Eye (tissue), 1 donor: ENCODE measurements around the gene NASP.
"Not testable (repeated sequence)": the region's sequence is repeated elsewhere in the genome, so short reads cannot be mapped to it uniquely, and the experiment has no call there.

Experiments used
- DNase-seq: peaks from one replicate; pipeline ENCODE4 v3.0.0-alpha.2; 2015

Gene NASP

DNA sequence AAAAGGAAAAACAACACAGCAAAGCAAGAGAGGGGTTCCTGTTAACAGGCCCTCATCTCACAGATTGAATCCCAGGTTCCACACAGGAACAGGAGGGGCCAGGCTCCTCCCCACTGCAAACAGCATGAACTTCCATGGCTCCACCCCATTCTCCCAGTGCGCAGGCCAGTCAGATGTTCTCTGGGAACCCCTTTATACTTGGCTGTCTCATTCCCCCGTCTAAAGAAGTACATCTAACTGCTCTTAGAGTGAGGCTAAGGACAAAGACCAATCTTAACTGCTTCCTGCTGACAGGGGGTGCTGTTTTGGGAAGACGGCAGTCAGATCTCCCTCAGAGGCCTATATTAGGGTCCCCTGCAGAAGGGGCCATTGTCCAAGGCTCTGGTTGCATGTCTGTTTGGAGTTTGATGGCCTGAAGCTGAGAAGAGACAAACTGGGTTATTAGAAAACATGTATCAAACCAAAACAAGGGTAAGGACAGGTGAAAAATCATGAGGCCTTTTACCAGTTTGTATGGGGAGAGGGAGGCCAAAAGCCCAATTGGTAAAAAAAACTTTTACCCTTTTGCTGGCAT is 10.5 kb upstream of the NASP start:
- DNase-seq = no peak

DNA sequence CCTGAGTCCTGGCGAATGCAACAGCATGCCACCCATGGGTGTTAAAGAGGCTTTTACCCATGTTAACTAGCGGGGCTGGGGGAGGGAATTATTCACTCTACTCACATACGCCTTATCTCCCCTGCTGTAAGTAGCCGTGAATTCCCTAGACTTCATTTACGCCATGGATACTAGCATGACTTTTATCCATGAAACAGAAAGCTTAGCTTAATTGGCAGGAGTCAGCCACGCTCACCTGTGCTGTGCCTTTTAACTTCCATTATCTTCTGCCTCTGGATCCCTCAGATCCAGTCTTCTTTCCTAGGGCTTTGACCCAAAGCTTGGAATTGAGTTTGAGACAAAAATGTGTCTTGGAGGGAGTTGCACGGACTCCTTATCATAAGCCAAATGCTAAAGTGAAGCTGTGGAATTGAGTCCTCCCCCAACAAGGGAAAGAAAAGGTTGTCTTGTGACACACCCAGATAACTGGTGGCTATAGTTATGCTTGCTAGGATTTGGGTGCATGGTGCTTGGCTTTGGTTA is 9.7 kb upstream of the NASP start:
- DNase-seq = no peak

DNA sequence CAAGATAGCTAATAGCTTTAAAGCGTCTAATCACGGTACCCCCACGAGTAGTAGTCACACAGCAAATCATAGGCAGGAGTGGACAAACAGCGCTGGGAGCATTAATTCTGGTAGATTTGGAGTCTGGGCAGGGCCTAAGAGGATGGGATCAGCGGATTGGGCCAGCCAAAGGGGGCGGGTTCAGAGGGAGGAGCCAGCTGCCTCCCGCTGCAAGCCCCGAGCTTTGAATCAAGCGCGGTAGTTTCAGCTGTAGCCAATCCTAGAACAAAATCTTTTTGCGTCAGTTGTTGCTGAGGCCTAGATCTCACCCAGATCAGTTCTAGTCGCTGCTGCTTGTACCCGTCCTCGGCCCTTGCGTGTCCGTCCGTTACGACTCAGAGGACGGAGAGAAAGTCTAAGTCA is 576 bp upstream of the NASP start:
- DNase-seq = peak; percentile 99

DNA sequence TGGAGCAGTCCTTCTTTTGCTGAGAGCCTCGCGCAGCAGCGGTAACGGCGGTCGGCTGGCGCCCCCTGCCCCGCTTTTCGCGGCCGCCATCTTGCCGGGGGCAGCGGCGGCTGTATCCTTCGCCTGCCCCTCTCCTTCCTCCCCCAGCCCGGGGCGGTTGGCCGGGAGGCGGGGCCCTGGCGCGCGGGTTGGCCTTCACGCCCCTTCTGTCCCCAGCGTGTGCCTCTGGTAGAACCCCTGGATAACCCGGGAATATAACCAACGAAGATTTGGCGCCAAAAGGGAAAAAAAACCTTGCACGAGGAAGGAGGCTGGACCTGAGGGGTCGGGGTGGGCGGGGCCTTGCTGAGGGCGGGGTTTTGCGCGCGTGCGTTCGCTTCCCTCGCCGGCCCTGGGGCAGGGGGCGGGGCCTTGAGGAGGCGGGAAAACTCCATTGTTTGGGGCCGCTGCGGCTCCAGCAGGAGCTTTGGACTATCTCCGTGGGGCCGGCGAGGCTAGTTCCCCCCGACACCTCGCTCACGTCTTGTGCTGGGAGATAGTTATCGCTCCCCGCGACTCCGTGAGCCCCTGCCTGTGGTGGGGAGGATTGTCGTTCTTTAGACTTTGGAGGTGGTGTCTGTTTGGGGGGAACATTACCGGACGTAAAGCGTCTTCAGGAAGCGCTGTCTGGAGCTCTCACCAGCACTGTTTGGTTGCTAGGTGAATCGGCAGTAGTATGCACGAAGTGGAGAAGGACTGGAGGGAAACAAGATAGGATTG is 689 bp downstream of the NASP start:
- peak; percentile 98 for DNase-seq

DNA sequence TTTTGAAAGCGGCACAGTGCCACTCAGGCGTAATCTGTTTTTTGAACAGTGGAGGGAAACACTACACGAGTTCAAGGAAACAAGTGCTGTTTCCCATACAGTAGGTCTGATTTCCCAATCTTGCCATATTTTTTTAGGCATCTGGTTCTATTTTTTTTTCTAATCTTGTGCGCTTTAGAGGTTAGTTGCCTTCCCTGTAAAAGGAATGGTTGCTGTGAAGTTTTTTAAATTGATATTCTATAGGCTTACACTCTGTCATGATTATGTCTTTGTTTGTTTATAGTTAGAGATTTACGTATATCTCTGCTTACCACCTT is 1.2 kb downstream of the NASP start:
- no peak for DNase-seq

DNA sequence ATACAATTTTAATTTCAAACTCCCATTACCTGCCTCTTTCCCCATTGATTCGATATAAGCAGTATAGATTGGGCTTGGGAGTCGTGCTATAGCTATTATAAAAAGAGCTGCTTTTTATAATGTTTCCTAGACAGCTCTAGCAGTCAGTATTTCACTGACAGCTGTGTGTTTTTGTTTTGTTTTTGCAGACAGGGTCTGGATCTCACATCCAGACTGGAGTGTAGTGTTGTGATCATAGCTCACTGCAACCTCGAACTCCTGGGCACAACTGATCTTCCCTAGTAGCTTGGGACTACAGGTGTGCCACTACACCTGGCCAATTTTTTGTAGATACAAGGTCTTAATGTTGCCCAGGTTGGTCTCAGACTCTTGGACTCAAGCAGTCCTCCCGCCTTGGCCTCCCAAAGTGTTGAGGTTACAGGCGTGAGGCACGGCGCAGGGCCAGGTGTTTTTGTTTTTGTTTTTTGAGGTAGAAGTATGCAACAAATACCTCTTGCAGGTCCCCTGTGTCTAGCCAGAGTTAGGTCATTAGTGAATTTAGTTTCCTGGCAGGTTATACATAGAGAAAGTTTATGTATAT is 1.7 kb downstream of the NASP start:
- peak; percentile 16 for DNase-seq

DNA sequence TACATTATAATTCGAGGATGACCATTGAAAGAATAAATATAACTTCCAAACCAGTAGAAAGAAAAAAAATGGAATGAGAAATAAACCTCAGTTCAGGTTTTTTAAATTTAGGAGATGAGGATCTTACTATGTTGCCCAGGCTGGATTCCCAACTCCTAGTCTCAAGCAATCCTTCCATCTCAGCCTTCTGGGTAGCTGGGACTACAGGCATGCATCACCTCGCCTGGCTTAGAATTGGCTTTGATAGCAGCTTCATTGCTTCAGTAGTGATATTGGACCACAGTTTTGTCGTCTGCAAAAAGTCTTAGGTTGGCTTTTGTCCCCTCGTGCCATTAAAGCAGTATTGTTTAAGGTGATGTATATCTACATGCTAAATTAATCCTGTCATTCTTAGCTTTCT is 2.9 kb downstream of the NASP start:
- no peak for DNase-seq

DNA sequence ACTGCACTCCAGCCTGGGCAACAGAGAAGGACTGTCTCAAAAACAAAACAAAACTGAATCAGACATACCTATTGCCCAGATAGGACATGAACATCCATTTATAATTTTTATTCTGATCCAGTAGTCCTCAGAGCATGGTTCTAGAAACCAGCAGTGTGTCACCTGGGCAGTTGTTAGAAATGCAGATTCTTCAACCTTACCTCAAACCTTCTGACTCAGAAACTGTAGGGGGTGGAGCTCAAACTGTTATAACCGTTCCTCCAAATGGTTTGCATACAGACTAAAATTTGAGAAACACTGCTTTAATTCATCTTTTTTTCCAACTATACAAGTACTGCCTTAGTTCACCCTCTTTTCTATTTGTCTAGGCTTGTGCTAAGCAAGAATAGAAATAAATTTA is 6.0 kb downstream of the NASP start:
- DNase-seq = no peak

DNA sequence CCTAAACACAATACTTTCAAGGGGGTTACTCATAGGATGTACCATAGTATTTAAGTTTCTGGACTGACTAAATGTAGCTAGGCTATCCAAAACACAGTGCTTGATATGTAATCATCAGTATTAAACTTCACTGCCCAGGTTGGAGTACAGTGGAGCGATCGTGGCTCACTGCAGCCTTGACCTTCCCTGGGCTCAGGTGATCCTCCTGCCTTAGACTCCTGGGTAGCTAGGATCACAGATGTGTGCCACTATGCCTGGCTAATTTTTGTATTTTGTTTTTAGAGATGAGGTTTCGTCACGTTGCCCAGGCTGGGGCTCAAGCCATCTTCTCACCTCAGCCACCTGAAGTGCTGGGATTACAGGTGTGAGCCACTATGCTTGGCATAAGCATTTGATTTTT is 10.6 kb downstream of the NASP start:
- DNase-seq = no peak

DNA sequence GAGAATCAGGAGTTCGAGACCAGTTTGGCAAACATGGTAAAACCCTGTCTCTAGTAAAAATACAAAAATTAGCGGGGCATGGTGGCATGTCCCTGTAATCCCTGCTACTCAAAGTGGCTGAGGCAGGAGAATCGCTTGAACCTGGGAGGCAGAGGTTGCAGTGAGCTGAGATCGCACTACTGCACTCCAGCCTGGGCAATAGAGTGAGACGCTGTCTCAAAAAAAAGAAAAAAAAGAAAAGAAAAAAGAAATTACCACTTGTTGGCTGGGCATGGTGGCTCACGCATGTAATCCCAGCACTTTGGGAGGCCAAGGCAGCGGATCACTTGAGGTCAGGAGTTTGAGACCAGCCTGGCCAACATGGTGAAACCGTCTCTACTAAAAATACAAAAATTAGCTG is 12.9 kb downstream of the NASP start:
- DNase-seq = not testable (repeated sequence)

DNA sequence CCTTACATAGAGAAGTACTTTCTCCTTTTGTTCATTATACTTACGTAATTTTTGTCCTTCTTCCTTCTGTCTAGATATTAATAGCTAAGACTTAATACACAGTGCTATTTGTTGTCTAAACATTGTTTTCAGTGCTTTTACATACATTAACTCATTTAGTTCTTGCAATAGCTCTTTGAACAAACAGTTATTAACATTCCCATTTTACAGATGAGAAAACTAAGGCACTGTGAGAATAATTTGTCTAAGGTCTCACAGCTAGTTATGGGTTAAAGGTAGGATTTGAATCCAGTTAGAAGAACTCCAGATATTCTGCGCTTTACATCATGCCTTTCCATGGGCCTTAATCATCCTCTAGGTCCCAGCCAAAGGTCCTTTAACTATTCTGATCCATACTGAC is 20.4 kb downstream of the NASP start:
- no peak for DNase-seq

DNA sequence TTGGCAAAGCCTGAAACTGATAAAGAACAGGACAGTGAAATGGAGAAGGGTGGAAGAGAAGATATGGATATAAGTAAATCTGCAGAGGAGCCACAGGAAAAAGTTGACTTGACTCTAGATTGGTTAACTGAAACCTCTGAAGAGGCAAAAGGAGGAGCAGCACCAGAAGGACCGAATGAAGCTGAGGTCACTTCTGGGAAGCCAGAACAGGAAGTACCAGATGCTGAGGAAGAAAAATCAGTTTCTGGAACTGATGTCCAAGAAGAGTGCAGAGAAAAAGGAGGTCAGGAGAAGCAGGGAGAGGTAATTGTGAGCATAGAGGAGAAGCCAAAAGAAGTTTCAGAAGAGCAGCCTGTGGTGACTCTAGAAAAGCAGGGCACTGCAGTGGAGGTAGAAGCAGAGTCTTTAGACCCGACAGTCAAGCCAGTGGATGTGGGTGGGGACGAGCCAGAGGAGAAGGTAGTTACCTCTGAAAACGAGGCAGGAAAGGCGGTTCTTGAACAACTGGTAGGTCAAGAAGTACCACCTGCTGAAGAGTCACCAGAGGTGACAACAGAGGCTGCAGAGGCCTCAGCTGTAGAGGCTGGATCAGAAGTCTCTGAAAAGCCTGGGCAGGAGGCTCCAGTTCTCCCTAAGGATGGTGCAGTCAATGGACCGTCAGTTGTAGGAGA is 23.7 kb downstream of the NASP start:
- no peak for DNase-seq

DNA sequence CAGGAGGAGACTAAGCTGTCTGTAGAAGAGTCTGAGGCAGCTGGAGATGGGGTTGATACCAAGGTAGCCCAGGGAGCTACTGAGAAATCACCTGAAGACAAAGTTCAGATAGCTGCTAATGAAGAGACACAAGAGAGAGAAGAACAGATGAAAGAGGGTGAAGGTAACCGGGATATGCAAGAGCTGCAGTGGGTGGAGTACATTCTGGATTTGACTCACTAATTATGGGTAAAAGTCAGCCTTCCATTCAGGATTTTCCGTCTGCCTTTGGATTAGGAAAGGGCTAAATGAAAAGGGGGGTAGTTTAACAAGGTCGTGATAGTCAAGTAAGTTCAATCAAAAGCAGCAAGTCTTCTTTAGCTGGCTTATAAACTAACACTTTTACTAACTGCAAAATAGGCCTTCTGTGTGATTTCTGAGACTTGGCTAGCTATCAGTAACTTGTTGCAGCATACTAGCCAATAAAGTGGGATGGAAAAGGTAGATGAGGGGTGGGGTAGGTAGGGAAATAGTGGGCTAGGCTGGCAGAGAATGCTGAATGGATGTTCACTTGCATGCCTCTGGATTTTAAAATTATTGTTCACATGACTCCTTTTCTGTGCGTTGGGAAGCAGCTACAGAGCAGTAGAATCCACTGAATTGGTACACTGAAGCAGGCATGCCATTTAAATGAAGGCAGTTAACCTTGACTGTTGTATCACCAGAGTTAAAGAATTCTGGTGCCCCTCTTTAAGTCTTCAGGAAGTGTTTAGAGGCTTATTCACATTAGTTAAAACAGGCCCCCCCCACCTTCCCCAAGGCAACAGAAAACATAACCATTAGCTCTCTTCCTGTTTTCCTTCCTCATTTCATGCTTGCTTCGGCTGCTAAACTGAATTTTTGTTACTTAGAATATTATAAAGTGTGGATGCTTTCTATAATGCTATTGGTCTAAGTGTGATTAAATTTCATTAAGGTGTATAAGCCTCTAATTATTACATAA is 24.6 kb downstream of the NASP start:
- DNase-seq = no peak

DNA sequence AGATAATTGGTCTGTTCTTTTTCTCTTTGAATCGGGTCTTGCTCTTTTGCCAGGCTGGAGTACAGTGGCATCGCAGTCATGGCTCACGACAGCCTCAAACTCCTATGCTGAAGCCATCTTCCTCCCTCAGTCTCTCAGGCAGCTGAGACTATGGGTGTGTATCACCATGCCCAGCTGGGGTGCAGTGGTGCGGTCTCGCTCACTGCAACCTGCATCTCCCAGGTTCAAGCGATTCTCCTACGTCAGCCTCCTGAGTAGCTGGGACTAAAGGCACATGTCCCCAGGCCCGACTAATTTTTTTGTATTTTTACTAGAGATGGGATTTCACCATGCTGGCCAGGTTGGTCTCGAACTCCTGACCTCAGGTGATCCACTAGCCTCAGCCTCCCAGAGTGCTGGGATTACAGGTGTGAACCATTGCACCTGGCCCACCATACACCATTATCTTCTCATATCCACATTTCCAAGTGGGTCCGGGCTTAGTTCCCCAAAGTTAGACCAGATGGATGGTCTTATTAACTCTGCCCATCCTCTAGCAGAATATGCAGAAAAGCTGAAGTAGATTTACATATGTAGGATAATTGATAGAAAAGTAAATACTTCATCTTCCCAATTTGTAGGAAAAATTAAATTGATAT is 26.9 kb downstream of the NASP start:
- no peak for DNase-seq

DNA sequence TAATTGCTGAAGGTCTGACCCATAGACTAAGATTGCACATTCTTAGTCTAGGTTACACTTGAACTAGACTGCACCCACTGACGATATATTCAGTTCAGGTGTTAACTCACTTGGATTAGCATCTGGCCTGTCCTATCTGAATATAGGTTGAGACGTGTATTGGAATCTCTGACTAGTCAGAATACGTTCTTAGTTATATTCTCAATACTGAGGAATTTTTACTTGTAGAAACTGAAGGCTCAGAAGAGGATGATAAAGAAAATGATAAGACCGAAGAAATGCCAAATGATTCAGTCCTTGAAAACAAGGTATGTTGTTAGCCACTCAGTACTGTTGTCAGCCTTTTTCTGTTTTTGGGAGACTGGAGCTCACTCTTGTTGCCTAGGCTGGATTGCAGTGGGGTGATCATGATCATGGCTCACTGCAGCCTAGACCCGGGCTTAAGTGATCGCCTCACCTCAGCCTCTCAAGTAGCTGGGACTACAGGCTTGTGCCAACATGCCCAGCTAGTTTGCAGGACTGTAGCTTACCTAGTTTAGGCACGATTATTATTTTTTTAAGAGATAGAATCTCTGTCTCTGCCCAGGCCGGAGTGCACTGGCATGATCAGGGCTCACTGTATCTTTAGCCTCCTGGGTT is 29.2 kb downstream of the NASP start:
- no peak for DNase-seq

DNA sequence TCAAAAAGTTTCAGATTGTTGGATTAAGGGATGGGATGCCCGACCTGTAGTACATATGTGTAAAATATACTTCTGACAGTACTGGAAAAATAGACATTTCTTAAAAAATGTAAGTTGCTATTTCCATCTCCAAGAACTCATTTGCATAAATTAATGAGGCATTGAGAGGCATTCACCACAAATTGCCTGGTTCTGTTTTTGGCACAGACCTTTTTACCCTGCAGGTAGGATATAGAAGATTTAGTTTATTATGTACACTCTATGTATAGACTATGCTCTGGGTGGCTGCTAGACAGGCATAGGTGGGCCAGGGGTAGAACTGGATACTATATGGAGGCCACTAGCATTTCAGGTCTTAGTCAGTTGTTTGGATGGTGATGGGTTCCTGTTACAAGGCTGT is 32.0 kb downstream of the NASP start:
- DNase-seq = no peak

DNA sequence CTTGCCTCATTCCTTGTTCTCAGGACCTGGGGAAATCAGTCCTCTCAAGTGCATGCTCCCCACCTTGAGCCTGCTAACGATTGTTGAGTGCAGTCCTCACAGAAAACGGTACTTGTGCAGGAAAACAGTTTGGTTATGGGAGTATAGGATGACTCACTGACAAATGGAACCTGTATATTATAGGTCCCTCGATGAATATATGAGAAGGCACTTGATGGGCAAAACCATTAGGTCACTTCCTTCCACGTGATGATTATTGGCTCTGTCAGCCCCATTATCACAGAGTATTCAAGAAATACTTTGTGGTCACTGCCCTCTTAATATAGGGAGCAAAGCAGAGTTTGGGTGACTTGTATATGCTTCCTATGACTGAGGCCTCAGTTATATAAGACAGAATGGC is 33.8 kb downstream of the NASP start:
- DNase-seq = no peak

DNA sequence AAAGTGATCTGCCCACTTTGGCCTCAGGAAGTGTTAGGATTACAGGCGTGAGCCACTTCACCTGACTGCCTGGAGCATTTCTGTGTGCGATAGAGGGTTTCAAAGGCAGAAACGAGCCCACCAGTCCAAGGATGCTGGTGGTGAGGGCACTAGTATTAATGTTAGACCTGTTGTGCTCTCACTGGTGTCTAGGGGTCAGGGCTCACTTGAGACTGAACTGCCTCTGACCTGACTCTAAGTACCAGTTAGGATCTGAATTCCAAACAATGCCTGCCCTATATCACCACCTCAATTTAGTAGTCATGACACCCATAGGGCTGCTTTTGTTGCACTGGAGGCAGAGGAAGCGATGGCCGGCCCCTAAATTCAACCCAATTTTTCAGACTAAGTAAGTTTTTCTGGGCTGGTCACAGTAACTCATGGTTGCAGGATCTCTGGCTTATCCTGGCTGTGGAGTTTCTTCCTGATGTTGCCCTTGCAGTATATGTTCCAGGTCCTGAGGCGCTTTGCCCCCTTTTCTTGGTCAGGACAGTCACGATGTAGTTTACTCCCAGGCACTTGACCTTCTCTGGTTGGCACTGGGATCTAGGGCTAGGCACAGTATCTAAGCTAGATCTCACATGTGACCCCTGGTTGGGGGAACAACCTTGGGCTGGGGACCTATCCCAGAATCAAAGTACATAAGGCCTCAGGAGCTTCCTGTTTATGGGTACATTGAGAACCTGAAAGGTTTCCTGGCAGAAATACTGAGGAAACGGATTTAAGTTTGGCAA is 35.5 kb downstream of the NASP start:
- no peak for DNase-seq

DNA sequence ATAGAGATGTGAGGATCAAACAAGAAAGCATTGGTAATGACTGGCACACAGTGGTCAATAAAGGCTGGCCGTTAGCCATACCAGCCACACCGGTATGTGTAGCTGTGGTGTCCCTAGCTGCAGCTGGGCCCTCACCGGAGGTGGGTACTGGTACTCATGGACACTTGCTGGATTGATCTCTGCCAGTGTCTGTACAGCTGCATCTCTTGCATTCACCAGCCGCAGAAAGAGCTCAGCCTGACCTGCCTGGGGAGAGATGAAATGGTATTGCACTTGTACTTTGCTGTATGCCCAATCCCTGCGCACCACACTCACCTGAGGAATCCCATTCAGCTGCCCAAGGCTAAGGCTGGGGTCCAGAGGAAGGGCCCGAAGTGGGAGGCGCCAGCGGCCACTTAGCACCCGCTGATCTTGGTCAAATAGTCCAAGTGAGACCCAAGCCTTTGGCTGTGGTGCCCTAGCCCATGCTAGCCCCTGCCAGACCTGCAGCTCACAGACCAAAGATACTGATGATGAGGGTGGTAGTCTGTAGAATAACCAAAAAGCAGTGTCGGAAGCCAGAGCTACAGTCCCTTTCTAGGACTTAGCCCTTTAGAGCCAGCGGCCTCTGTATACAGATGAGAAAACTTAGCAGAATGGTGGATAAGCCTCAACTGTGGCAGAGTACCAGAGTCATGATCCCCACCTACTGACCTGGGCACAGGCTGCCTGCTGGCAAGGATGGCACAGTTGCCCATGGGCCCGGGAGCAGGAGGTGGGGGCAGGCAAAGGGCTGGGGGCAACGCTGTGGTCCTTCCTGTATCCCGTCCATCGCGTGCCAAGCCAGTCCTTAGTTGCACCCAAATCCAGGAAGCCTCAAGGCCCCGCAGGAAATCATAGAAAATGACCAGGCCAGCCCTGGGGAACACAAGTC is 37.0 kb downstream of the NASP start:
- DNase-seq = peak; percentile 6

DNA sequence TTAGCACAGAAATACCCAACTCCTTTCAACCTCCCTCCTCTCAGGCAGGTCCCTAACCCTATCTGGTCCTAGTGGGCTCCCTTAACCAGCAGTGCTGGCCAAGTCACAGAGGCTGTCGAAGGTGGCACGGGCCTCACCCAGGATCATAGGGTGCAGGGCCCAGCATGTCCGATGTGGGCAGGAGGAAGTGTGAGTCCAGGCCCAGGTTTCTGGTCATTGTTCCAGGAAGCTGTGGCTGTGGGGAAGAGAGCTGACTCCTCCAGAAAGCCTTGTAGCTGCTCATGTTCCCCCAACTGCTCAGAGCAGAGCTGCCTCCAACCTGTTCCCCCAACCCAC is 37.6 kb downstream of the NASP start:
- peak; percentile 8 for DNase-seq
